Inflammatory macrophage (primary cell): Measurements from ENCODE around the gene VWC2L.
A peak's percentile ranks its signal among the peaks of the same experiment; 100 is the strongest.

Experiments
- DNase-seq, 2 donors: peaks; one replicate each; pipeline ENCODE4 v3.0.0-alpha.2; 2020 to 2022
- total RNA-seq, 18 experiments: gene quantifications; one replicate each; lab custom pipeline; 2026; ENCODE audit warnings: mixed read lengths in 6 of 18, inconsistent platforms in 2 of 18; lab: John Stamatoyannopoulos, UW

The VWC2L gene
- 0 to 0.13 (median 0) reads per million in 18 experiments for total RNA-seq

DNA sequence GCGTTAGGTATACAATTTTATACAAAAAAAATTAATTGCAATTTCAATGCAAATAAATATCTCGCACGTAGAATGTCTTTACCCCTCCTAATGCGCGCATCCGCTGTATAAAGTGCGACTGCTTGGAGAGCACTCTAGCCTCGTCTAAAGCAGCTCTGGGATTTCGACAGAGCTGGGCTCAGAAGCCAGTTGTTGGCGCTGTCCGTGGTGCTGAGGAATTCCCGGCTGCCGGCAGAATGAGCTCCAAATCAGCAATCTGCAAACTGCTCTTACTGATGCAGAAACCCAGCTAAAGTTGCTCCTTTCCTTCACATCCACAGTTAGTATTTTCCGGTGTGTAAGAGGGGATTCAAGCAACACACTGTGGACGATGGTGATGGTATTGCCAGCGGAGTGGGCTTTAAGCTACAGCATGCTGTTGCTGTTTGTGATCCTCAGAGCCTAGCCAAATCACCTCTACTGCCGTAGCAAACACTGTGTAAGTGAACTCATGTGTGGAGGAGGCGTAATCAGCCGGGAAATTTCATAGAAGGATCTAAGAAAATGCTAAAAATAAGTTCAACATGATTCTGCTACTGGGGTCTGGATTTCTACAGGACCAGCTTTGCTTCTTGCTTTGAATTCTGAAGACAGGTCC, at the start of gene VWC2L:
VWC2L (plus strand) TSS at position 137 of the 637 bp plus-strand sequence. CDS start 3,140 bp downstream, outside the sequence.
- DNase-seq: peak; percentile 6 to 61

DNA sequence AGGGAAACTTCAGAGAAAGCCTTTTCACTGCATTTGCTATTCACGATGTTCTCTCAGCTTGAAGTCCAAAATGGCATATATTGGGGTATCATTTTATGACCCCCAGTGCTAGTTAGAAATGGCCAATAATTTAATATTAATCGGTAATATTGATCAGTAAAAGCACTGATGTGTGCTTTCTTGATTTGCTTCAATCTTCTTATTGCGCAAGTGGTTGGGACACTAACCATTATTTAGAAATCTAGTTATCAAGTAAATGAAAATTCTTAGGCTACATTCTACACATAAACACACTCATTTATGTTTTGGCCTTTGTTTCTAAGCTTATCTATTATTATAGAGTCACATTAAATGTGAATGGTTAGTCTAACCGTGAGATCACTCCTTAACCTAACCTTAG, 49.7 kb upstream of the VWC2L start:
- no peak for DNase-seq

DNA sequence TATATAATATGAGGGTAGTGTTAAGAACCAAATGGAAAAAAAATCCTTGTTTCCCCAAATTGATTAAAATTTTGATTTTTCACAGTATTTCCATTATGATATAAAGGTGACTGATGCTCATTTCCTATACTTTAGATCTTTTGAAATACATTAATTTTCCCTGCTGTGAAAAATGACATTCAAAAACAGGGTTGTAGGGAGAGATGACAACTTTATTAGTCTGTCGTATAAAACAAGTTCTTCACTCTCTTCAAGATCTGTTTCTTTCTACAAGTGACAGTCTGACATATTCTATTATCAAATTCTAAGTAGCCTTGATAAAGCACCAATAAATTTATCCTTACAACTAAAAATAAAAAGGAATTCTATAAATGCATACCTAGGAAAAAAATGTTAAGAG, 45.3 kb upstream of the VWC2L start:
- no peak for DNase-seq

GRCh38 chr2:214367171-214367570, 43.7 kb upstream of the VWC2L start:
- no peak for DNase-seq

DNA sequence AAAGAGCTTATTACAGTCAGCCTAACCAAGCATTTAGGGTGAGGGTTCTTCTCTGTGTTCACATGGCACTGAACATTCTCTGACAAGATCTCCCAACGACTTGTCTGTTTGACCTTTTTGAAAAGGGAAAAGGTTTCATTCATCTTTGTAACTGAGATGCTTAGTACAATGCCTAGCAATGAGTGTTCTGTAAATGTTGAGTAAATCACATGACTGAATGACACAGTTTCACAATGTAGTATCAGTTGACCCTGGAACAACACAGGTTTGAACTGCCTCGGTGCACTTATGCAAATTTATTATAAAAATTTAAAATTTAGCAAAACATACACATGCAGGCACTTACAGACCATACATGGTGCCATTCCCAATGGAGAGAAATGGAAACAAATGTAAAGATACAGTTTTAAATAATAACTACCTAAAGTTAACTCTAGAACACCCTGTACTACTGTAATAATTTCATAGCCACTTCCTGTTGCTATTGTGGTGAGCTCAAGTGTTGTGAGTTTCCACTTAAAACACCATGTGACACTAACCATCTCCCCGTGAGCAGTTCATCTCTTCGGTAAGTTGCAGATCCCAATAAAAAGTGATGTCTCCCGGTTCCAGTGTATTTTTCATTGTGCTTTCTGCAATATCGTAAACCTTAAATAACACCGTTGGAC, 34.1 kb upstream of the VWC2L start:
- DNase-seq: no peak

DNA sequence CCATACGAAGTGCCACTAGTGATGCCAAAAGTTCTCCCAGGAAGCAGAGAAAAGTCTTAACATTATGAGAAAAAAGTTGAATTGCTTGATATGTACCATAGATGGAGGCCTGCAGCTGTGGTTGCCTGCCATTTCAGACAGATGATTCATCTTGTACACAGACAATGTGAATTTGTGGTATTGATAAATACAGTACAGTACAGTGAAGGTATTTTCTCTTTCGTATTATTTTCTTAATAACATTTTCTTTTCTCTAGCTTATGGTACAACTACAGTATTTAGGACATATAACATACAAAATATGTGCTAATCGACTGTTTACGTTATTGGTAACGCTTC, 33.6 kb upstream of the VWC2L start:
- no peak for DNase-seq

GRCh38 chr2:214378455-214379103, 32.3 kb upstream of the VWC2L start:
- no peak for DNase-seq

DNA sequence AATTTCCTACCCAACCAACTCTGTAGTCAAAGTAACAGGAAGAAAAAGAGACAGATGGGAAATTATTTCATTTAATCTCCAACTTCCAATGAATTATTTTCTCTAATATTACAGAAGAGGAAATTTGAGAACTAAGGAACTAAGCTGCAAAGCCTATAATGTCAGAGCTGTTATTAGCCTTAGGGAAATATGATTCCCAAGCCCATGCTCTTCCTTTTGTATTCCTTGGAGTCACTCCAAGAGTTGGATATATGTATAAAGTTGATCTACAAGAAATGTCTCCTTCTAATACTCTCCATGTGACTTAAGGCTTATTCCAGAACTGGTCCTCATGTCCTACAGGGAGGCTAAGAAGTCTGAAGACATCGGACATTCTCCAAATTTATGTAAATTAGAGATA, 31.6 kb upstream of the VWC2L start:
- no peak for DNase-seq

DNA sequence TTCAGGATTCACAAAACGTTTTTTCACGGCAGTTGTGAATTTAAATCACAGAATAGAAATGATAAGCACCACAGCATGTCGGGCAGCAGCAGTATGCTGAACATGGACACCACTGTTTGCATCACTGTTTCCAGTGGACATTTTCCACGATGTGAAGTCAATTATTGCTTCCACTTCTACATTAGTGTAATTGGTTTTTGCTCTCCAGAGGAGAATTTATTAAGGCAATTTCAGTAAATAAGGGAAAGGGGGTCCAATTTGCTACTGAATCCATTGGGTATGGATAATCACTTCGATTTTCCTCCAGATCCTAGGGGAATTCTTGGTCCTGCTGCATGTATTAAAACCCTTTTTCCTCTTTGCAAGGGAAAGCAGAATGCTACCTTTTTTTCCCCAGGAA, 30.2 kb upstream of the VWC2L start:
- DNase-seq: no peak

GRCh38 chr2:214382229-214382628, 28.6 kb upstream of the VWC2L start:
- no peak for DNase-seq

DNA sequence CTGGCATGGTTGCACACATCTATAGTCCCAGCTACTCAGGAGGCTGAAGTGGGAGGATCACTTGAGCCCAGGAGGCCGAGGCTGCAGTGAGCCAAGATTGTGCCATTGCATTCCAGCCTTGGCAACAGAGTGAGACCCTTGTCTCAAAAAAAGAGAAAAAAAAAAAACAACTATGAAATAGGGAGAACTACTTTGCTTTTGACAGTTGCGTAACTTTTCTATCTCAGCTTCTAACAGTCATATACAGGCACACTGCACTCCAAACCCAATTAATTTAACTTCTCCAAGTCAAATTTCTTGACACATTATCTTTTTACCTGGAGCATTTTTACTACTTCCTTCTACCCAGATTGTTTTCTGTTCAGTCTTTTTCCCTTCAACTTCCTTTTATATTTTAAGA, 24.1 kb upstream of the VWC2L start:
- DNase-seq: no peak

DNA sequence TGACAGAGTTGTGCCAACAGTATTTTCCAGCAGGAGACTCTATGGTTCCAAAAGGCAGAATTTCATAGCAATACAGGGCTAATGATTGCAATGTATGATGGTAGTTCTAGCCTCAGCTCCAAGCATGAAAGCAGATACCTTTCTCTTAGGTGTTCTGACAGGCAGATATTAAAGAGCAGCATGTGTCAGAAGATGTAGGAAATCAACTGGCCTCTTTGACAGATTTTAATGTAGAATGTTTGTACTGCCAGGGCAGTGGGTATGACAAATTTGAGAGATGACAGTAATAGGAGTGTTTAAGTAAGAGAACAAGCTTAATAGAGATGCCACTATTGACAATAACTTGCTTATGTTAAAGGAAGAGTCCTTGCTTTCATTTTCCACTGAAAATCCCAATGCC, 21.5 kb upstream of the VWC2L start:
- DNase-seq: no peak

- no peak for DNase-seq
Observed at GRCh38 chr2:214393796-214394195, 17.1 kb upstream of the VWC2L start.

GRCh38 chr2:214395040-214395439, 15.8 kb upstream of the VWC2L start:
- DNase-seq: no peak

DNA sequence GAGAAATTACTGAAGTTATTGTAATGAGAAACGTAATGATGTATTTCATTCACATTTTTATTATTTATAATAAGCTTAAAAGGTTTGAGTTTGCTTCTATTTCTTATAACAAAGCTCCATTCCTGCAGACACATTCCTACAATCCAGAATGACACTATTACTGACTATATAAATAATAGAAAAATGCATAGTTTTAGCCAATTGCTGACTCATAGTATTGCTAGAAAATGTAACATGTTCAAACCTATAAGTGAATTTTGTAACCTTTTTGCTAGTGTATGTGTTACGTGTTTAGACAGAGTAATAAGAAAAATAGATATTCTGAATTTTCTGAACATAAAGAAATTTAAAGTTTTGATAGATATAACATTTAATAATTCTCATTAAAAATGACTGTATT, 9.3 kb upstream of the VWC2L start:
- DNase-seq: no peak

DNA sequence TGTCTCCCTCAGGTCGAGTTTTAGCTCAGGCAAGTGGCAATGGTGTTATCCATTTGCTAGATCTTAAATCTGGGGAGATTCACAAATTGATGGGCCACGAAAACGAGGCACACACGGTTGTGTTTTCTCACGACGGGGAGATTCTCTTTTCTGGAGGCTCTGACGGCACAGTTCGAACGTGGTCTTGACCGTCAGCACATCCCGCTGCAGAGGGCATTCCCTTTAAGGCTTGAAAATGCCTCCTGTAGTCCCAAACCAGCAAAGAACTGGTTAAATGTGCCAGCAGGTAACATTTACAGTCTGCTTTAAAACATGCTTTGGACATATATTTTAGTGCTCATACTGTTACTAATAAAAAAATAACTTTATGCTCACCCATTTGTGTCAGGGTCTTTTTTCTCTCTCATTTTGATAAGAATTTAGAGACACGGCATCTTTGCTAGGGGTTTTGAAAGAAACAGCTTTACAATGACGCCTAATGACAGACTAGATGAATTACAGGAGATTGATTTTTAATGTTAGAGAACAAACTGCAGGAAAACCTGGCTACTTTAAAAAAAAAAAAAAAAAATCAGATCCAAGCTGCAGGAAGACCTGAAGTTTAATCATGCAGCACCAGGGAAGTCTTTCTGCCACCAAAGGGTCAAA, 602 bp upstream of the VWC2L start:
- no peak for DNase-seq

DNA sequence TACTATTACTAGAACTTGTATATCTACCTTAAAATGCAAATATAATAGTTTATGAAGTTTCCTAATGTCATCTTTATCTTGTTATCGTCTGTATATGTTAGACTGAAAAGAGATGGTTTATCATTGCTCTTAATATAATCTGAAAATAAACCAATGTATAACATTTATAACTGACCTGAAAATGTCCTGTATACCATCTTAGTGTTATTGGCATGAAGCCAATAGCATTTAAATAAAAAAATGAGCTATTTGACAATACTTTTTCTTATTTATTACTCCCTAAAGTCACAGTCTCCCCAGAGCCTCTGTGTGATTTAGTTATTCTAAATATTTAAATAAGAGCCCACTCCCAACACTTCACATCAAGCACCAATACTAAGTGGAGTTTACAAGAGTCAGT, 1.8 kb downstream of the VWC2L start:
- DNase-seq: no peak

- DNase-seq: no peak
Observed at GRCh38 chr2:214436470-214436869, 25.6 kb downstream of the VWC2L start.

DNA sequence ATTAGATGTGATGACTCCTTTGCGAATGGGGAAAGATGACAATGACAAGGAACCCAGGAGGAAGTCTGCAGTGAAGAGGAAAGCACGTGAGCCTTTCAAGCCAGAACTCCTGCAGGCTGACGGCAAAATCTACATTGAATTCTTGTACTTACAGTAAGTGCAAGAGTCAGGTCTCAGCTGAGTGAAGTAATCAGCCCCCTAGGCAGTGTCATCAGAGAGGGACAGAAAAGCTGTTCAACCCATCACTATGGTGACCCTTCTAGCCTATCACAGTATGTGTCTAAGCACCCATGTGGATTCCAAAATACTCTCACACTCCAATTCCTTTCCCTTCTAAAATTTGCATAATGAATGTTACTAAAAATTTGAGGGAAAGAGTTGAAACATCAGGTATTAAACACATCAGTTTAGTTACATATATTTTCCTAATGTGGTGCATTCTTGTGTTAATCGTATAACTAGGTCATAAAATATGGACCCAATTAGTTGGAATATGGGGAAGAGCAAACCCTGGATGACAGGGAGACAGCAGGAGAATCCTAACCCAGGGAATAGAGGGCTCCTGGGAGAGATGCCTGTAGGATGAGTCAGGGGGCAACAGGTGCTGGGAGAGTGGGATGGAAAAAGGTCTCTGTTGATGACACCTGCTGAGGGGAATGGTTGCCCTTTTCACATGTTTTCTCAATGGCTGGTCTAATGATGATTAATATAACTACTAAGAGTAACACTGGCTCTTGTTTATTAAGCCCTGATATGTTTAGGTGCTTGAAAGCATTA, 39.5 kb downstream of the VWC2L start:
- DNase-seq: no peak

- DNase-seq: no peak
Observed at GRCh38 chr2:214451516-214452275, 40.8 kb downstream of the VWC2L start.

DNA sequence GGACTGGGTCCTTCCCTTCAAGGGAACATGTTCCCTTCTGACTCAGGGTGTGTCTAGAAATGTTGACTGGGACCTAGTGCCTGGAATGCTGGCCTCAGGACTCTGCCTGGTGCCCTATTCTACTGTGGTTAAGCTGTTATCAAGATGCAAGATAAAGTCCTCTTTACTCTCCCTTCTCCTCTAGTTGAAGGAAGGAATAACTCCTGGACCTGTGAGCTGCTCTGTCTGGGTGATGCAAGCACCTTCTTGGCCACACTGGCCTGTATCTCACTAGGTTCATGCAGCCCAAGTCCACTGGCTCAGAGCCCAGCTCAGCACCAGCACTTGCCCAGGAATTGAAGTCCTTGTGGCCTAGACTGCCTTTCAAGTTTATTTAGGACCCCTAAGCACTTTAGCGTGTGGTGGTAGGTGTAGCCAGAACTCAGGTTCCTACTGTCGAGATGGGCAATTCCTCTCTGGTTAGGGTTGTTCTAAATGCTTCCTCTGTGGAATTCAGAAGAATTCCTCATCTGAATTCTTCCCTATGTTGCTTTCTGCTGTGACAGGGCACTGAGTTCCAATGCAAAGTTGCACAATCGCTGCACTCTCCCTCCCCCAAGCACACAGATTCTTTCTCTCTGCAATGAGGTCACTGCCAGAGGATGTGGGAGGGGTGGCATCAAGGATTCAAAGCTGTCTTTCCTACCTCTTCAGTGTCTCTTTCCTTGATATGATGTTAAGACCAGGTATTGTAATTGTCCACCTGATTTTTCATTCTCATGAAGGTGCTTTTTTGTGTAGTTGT, 54.7 kb downstream of the VWC2L start:
- DNase-seq: no peak
